GM10266 (cell line): Measurements from ENCODE around the gene RAB40B.
A peak's percentile ranks its signal among the peaks of the same experiment; 100 is the strongest.

Experiments used
- DNase-seq: peaks from one replicate; pipeline ENCODE4 v3.0.0; 2012; ENCODE audit errors: extremely low spot score
- CTCF ChIP-seq: IDR thresholded peaks from 2 replicates; pipeline ENCODE4 v1.5.1; 2012; ENCODE audit warnings: mild to moderate bottlenecking, low read depth; ENCODE audit not compliant: control insufficient read depth, insufficient read depth; ENCODE audit errors: missing control alignments

The RAB40B gene

DNA sequence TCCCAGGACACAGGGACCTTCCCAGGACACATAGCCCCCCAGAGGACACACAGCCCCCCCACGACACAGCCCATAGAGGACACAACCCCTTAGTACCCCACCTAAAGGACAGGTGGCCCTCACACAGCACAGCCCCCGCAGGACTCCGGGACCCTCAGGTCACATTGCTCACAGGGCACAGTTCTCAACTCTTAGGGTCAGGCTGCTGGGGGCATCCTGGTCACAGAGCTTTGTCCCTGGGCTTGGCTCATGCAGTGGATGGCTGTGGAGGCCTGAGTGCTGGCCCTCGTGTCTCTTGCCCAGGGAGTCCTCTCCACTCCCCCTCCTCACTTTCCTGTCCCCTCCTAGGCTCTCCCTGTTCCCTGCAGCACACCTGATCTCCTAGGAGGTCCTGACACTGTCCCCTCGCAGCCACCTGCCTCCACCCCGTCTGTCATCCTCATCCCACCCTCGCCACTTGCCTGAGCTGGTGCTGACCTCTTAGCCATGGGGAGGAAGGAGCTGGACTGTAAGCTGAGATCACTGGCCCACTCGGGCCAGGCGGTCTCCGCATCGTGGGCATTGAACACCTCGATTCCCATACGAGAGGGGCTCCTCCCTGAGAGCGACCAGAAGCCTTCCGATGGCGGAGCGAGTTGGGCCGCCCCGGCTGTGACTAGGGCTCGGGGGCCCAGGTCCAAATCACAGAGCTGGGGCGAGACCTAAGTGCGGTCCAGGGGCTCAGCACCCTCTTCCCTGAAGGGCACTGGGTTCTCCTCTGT lies 48.8 kb downstream of the RAB40B start:
- DNase-seq = no peak
- TF ChIP-seq CTCF = no peak

- TF ChIP-seq CTCF = no peak
- peak; percentile 80 for DNase-seq
Observed at GRCh38 chr17:82648742-82649331, 49.7 kb downstream of the RAB40B start.

DNA sequence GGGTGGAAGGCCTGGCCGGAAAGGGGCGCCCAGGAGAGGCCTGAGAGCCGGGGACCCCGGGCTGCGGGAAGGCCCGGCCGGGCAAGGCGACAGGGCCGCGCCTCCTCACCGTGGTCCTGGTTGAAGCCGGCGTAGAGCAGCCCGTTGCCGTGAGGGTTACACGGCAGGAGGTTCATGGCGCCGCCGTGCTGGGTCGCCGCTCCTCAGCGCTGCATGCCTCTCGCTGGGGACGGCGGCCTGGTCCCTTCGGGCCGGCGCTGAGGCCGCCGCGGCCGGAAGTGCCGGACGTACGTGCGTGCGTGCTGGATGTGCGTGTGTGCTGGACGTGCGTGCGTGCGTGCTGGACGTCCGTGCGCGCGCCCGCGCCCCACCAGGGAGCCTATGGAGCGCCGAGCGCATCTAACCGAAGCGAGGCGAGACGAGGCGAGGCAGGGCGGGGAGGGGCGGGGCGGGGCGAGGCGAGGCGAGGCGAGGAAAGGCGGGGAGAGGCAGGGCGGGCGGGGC lies 50.3 kb downstream of the RAB40B start, which contains the start of gene WDR45B:
Gene WDR45B (minus strand): TSS at position 280 of the 504 bp plus-strand sequence. CDS start 104 bp downstream, at position 176.
- TF ChIP-seq CTCF = no peak

DNA sequence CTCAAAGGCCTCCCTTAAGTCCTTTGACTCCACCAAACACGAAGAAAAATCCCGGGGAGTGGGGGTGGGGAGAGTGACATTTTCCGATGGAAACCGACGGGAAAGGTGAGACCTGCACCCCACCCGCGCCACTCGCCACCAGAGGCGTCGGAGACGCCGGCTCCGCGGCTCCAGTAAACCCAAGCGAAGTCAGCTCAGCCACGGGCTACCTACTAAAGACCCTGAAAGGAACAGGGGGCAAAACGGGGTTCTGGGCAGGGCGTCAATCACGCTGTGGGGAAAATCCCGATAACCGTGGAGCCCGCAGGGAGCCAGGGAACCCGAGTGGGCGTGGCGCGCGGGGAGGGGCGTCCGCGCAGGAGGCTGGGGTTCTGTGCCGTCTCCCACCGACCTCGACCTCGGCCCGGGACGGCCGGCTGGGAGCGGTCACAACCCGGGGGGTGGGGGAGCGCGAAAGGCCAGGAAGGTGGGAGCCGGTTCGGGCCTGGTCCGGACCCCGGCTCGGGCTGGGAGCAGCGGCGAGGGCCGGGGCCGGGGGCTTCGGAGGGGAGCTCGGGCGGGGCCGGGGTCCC lies 50.8 kb downstream of the RAB40B start:
- DNase-seq = peak; percentile 67
- no peak for TF ChIP-seq CTCF

More for the DNA sequence above, 50.3 kb downstream of the RAB40B start, which contains the start of gene WDR45B:
- peak; percentile 100 for DNase-seq

GRCh38 chr17:82645516-82645915 lies 53.0 kb downstream of the RAB40B start:
- no peak for DNase-seq

DNA sequence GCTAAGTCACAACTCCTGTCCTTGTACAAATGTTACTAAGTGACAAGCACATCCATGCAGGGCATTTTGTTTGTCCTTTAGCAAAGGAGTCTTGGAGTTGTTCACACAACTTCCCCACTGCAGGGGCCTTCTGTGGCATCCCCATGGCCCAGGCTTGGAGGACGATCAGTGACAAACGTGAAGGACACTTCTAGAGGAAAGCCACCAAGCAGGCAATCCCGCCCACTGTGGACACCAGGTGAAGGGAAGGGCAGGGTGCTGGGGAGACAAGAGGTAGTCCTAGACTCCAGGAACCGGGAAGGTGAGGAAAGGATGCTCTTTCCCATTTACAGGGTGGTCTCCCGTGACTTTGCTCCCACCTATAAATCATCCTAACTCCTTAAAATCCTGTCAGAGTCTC lies 54.4 kb downstream of the RAB40B start:
- no peak for DNase-seq
- no peak for TF ChIP-seq CTCF

More at GRCh38 chr17:82645516-82645915, 53.0 kb downstream of the RAB40B start:
- no peak for TF ChIP-seq CTCF
